Fibroblast of lung (primary cell): ENCODE data around the gene MAP4K3. TPM values are rescaled to one million over a fixed set of nuclear protein-coding genes. Genes with fewer than 3 reads are reported as not detected.

ENCODE experiments used
- DNase-seq, 2 donors: peaks; one replicate each; pipeline versions ENCODE4 v3.0.0 to v3.0.0-alpha.2; 2010; ENCODE audit warnings: low read depth in 2 of 2
- H2AFZ ChIP-seq: 2 replicates; pipeline ENCODE4 v1.5.1; 2012; ENCODE audit warnings: low read length, control low read depth, inconsistent platforms
- H3K27ac ChIP-seq: 2 replicates; pipeline ENCODE4 v1.5.1; 2011; ENCODE audit warnings: low read length, control low read depth; ENCODE audit not compliant: insufficient read depth
- H3K27me3 ChIP-seq: 2 replicates; pipeline ENCODE4 v1.5.1; 2011; ENCODE audit warnings: mild to moderate bottlenecking, low read length; ENCODE audit not compliant: control insufficient read depth, insufficient read depth
- H3K36me3 ChIP-seq: 2 replicates; pipeline ENCODE4 v1.5.1; 2011; ENCODE audit warnings: low read length; ENCODE audit not compliant: control insufficient read depth, insufficient read depth
- H3K4me1 ChIP-seq: 2 replicates; pipeline ENCODE4 v1.5.1; 2011; ENCODE audit warnings: low read length; ENCODE audit not compliant: control insufficient read depth, insufficient read depth; ENCODE audit errors: extremely low read depth
- H3K4me2 ChIP-seq: 2 replicates; pipeline ENCODE4 v1.5.1; 2011; ENCODE audit warnings: low read length, control low read depth; ENCODE audit not compliant: insufficient read depth; ENCODE audit errors: extremely low read depth
- H3K4me3 ChIP-seq, 4 experiments: fragments of 200-600 bp in 1 of 4; sonication (generic) in 1 of 4; replicated peaks in 1 of 4; 2 replicates each; pipeline ENCODE4 v1.5.1; 2011 to 2016; ENCODE audit warnings: low read length in 4 of 4, low read depth in 3 of 4, mild to moderate bottlenecking in 3 of 4, control low read depth in 2 of 4, inconsistent platforms in 1 of 4, mixed read lengths in 1 of 4; ENCODE audit not compliant: insufficient read depth in 1 of 4; ENCODE audit errors: control extremely low read depth in 1 of 4
- H3K79me2 ChIP-seq: 2 replicates; pipeline ENCODE4 v1.5.1; 2012; ENCODE audit warnings: mild to moderate bottlenecking, low read length, inconsistent platforms; ENCODE audit not compliant: control insufficient read depth, insufficient read depth
- H3K9ac ChIP-seq: 2 replicates; pipeline ENCODE4 v1.5.1; 2011; ENCODE audit warnings: mild to moderate bottlenecking, low read length, control low read depth; ENCODE audit not compliant: insufficient read depth
- H3K9me3 ChIP-seq: 2 replicates; pipeline ENCODE4 v1.5.1; 2012; ENCODE audit warnings: low read depth, low read length; ENCODE audit not compliant: control insufficient read depth, insufficient read depth
- H4K20me1 ChIP-seq: 2 replicates; pipeline ENCODE4 v1.5.1; 2011; ENCODE audit warnings: low read length; ENCODE audit not compliant: control insufficient read depth, insufficient read depth; ENCODE audit errors: extremely low read depth
- EZH2 ChIP-seq: IDR thresholded peaks from 2 replicates; pipeline ENCODE4 v1.5.1; 2012; ENCODE audit warnings: low read length, control low read depth, mild to moderate bottlenecking; ENCODE audit errors: missing control alignments
- polyA plus RNA-seq, 2 donors: library from polyadenylated mRNA; depleted of rRNA in 1 of 2; stranded (reverse) in 1 of 2; unstranded in 1 of 2; fragments of >200 nt; gene quantifications; 2 replicates each; pipeline ENCODE4 v1.2.1, GENCODE V29; 2011 to 2012; ENCODE audit warnings: missing spikeins in 1 of 2
- total RNA-seq: library from RNA; depleted of rRNA; stranded (reverse); fragments of >200 nt; gene quantifications from 2 replicates; pipeline ENCODE4 v1.2.1, GENCODE V29; 2014
- TF ChIP-seq, protein P1 (sequence below), 2 donors: IDR thresholded peaks in 1 of 2; conservative IDR thresholded peaks in 1 of 2; 1 replicate in 1 of 2; 2 replicates in 1 of 2; pipeline ENCODE4 v1.5.1; 2011 to 2012; ENCODE audit warnings: low read length in 2 of 2, control low read depth in 1 of 2, inconsistent platforms in 1 of 2, low read depth in 1 of 2, mild to moderate bottlenecking in 1 of 2

The MAP4K3 gene
- total and polyA plus RNA-seq, 2 donors (not counting 1 experiment from before 2014, with no cell fraction given) = 40.8 to 75.7 TPM

DNA sequence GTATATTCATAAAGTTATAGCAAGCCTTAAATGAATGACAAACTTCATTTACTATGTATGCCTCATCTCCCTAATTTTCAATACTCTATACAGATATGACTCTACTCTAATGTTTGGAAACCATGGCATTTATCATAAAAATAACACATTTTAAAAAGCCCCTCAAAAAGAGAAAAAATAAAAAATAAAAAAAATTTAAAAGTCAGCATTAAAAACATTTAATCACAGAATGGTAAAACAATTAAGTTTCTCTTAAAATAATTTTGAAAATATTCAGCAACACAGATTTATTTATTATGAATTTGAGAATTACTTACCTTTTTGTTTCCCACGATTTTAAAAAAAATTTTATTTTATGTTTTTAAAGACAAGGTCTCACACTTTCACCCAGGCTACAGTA, 128.3 kb downstream of the MAP4K3 start:
- Histone ChIP-seq H3K4me1 (no peaks in the 10 kb centered on the region), H3K4me2 (no peak overlapping the region), H3K4me3 (no peak overlapping the region), H3K27ac (no peak overlapping the region), H2AFZ (no peak overlapping the region), H3K79me2 (no peaks in the 10 kb centered on the region), H3K27me3 (no peaks in the 10 kb centered on the region), H3K9ac (no peak overlapping the region), H4K20me1 (no peaks in the 10 kb centered on the region), H3K9me3 (no peaks in the 10 kb centered on the region), H3K36me3 (no peaks in the 10 kb centered on the region)
- no peak for DNase-seq
- TF ChIP-seq, protein P1, sequence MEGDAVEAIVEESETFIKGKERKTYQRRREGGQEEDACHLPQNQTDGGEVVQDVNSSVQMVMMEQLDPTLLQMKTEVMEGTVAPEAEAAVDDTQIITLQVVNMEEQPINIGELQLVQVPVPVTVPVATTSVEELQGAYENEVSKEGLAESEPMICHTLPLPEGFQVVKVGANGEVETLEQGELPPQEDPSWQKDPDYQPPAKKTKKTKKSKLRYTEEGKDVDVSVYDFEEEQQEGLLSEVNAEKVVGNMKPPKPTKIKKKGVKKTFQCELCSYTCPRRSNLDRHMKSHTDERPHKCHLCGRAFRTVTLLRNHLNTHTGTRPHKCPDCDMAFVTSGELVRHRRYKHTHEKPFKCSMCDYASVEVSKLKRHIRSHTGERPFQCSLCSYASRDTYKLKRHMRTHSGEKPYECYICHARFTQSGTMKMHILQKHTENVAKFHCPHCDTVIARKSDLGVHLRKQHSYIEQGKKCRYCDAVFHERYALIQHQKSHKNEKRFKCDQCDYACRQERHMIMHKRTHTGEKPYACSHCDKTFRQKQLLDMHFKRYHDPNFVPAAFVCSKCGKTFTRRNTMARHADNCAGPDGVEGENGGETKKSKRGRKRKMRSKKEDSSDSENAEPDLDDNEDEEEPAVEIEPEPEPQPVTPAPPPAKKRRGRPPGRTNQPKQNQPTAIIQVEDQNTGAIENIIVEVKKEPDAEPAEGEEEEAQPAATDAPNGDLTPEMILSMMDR (conservative IDR thresholded peaks at IDR 0.05 in 1 of 2, IDR thresholded peaks at IDR 0.05 in 1 of 2; ENCODE audit: low read depth in 1 of 2, low read length in 2 of 2) = no peak
- no peak for TF ChIP-seq EZH2

DNA sequence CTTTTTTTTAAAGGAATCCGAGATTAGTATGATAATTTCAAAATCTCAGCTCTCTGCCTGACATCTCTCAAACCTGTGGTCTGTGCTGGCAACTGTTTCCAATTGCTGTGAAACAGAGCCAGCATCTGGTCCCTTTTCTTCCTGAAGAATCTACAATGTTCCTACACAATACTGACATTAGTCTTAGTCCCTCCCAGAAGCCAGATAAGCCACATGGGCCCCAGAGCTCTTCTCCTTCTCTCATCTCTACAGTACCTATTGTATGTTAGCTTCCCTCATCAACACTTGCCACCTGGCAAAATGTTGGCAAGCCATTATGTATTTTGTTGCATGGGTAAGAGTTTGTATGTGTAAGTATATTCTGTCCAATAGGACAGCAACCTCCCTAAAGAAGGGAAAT, 130.5 kb downstream of the MAP4K3 start:
- TF ChIP-seq, protein P1 (conservative IDR thresholded peaks at IDR 0.05 in 1 of 2, IDR thresholded peaks at IDR 0.05 in 1 of 2; ENCODE audit: low read depth in 1 of 2, low read length in 2 of 2) = no peak
- TF ChIP-seq EZH2 = no peak
- no peak overlapping the region for H2AFZ ChIP-seq
- H4K20me1 ChIP-seq = no peaks in the 10 kb centered on the region
- no peaks in the 10 kb centered on the region for H3K4me1 ChIP-seq
- H3K4me3 ChIP-seq = no peak overlapping the region
- no peaks in the 10 kb centered on the region for H3K9me3 ChIP-seq
- no peak overlapping the region for H3K27ac ChIP-seq
- no peak overlapping the region for H3K9ac ChIP-seq
- no peaks in the 10 kb centered on the region for H3K79me2 ChIP-seq
- no peak overlapping the region for H3K4me2 ChIP-seq
- DNase-seq = peak in 1 of 2 donors; percentile 17
- H3K36me3 ChIP-seq = no peaks in the 10 kb centered on the region
- no peaks in the 10 kb centered on the region for H3K27me3 ChIP-seq

DNA sequence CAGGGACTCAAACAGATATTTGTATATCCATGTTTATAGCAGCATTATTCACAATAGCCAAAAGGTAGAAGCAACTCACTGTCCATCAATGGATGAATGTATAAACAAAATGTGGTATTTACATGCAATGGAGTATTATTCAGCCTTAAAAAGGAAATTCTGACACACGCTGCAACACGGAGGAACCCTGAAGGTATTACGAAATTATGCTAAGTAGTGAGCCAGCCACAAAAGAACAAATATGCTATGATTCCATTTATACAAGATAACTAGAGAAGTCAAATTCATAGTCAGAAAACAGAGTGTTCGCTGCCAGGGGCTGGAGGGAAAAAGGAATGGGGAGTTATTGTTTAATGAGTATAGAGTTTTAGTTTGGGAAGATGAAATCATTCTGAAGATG, 132.4 kb downstream of the MAP4K3 start:
- TF ChIP-seq, protein P1 (conservative IDR thresholded peaks at IDR 0.05 in 1 of 2, IDR thresholded peaks at IDR 0.05 in 1 of 2; ENCODE audit: low read depth in 1 of 2, low read length in 2 of 2) = no peak
- TF ChIP-seq EZH2 = no peak
- Histone ChIP-seq H3K79me2 (no peaks in the 10 kb centered on the region), H3K4me1 (no peaks in the 10 kb centered on the region), H3K4me2 (no peak overlapping the region), H3K27me3 (no peaks in the 10 kb centered on the region), H3K9ac (no peak overlapping the region), H3K27ac (no peak overlapping the region), H3K9me3 (no peaks in the 10 kb centered on the region), H3K4me3 (no peak overlapping the region), H4K20me1 (no peaks in the 10 kb centered on the region), H3K36me3 (no peaks in the 10 kb centered on the region), H2AFZ (no peak overlapping the region)
- DNase-seq = peak in 1 of 2 donors; percentile 17
